ENCODE measurements around the gene JARID2.

DNA sequence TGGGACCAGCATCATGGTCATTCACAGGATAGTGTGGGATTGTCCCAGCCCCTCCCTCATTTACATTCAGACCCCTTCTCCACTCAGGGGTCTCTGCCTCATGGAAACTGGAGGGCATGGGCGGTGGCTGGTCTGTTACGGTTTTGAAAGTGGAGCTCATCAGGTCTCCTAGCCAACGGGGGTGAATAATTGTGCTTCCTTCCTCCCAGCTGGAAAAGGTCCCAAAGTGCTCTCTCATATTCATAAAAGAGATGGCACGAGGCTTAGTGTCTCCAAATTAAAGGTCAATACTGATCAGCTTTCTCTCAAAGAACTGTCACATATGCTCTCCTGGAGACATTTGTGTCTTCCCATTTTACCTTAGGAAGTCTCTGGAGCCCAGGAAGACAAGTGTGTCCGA is 19.9 kb downstream of the JARID2 start:
- TF ChIP-seq RCOR1 (IDR thresholded peaks at IDR 0.05; ENCODE audit: insufficient replicate concordance, low read length) (no peak), NFE2L2 (IDR thresholded peaks at IDR 0.05; ENCODE audit: low read depth, low read length) (no peak), CEBPB (IDR thresholded peaks at IDR 0.05; ENCODE audit: low read depth, low read length) (no peak), POLR2A (IDR thresholded peaks at IDR 0.05; ENCODE audit: low read depth, low read length) (no peak), MXI1 (IDR thresholded peaks at IDR 0.05; ENCODE audit: borderline replicate concordance, low read depth, low read length) (no peak), BHLHE40 (IDR thresholded peaks at IDR 0.05; ENCODE audit: low read depth, low read length) (no peak), RAD21 (IDR thresholded peaks at IDR 0.05; ENCODE audit: low read length) (no peak), RFX5 (IDR thresholded peaks at IDR 0.05; ENCODE audit: low read depth, low read length) (no peak), MAFK (IDR thresholded peaks at IDR 0.05; ENCODE audit: low read depth, low read length) (no peak), SMC3 (IDR thresholded peaks at IDR 0.05; ENCODE audit: low read depth, low read length) (no peak)
- TF ChIP-seq, protein P1, sequence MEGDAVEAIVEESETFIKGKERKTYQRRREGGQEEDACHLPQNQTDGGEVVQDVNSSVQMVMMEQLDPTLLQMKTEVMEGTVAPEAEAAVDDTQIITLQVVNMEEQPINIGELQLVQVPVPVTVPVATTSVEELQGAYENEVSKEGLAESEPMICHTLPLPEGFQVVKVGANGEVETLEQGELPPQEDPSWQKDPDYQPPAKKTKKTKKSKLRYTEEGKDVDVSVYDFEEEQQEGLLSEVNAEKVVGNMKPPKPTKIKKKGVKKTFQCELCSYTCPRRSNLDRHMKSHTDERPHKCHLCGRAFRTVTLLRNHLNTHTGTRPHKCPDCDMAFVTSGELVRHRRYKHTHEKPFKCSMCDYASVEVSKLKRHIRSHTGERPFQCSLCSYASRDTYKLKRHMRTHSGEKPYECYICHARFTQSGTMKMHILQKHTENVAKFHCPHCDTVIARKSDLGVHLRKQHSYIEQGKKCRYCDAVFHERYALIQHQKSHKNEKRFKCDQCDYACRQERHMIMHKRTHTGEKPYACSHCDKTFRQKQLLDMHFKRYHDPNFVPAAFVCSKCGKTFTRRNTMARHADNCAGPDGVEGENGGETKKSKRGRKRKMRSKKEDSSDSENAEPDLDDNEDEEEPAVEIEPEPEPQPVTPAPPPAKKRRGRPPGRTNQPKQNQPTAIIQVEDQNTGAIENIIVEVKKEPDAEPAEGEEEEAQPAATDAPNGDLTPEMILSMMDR (conservative IDR thresholded peaks at IDR 0.05; ENCODE audit: low read depth, low read length) = no peak
